HG02840 (cell line): ENCODE results near the gene OSBP2.

Experiments
- ATAC-seq: cut with Tn5 transposase; IDR thresholded peaks from one replicate; pipeline ENCODE4 v1.9.1; 2021; ENCODE audit warnings: mild to moderate bottlenecking, moderate library complexity, moderate number of reproducible peaks; ENCODE audit not compliant: unreplicated experiment, low FRiP score

The OSBP2 gene

DNA sequence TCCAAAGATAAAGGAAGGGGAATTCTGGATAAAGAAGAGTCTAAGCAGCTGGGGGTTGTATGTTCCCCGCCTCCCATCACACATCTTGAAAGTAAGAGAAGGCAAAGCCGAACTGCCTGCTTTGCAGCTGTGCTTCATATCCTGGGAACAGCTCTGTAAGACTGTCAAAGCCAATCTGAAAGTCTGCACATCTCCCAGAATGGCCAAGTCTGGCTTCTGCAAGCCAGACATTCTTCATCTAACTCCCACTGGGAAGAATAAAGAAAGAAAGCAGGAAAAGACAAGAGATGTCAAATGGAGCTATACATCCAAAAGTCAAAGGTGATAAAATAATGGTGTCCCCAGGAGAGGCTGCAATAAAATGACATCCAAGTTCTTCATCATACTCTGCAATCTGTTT, 258.5 kb downstream of the OSBP2 start:
- ATAC-seq, result no peak

DNA sequence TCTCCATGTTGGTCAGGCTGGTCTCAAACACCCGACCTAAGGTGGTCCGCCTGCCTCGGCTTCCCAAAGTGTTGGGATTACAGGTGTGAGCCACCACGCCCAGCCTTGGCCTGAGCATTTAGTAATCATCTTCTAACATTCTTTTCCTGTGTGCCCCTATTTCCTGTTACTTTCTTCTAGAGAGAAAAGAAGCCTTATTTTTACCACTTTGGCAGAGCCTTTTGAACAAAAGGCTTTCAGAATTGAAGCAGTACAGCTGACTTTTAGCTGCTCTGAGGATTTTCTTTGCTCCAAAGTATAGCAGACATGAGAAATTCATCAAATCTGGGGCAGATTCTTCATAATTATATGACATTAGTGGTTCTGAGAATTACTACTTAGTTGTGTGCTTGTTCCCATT, 260.5 kb downstream of the OSBP2 start:
- no peak for ATAC-seq
